Esophagus muscularis mucosa (tissue), 4 donors: ENCODE measurements around the gene BRF1. TPM values are rescaled to one million over a fixed set of nuclear protein-coding genes. Genes with fewer than 3 reads are reported as not detected.
A peak's percentile ranks its signal among the peaks of the same experiment; 100 is the strongest.

Source experiments
- DNase-seq: peaks from one replicate; pipeline ENCODE4 v3.0.0-alpha.2; 2017; ENCODE audit errors: extremely low spot score
- H3K27ac ChIP-seq, 4 donors: fragments of 200-600 bp; sonication (generic); replicated peaks in 1 of 4; 1 replicate in 3 of 4; 2 replicates in 1 of 4; pipeline ENCODE4 v1.5.1; 2016 to 2019; ENCODE audit warnings: mild to moderate bottlenecking in 1 of 4
- H3K27me3 ChIP-seq, 4 donors: fragments of 200-600 bp; sonication (generic); one replicate each; pipeline versions ENCODE4 v1.5.1 to v1.6.0; 2016 to 2019
- H3K36me3 ChIP-seq, 4 donors: fragments of 200-600 bp; sonication (generic); one replicate each; pipeline ENCODE4 v1.5.1; 2016 to 2019
- H3K4me1 ChIP-seq, 4 donors: fragments of 200-600 bp; sonication (generic); one replicate each; pipeline ENCODE4 v1.5.1; 2016 to 2019
- H3K4me3 ChIP-seq, 4 donors: fragments of 200-600 bp; sonication (generic); 1 replicate in 2 of 4; 2 replicates in 2 of 4; pipeline ENCODE4 v1.5.1; 2016 to 2019; ENCODE audit warnings: mild to moderate bottlenecking in 4 of 4, moderate library complexity in 1 of 4
- H3K9me3 ChIP-seq, 4 donors: fragments of 200-600 bp; sonication (generic); 1 replicate in 3 of 4; 2 replicates in 1 of 4; pipeline ENCODE4 v1.5.1; 2016 to 2019
- EP300 ChIP-seq: sonication (generic); formaldehyde crosslinking; IDR thresholded peaks from one replicate; pipeline ENCODE4 v1.6.1; 2017; ENCODE audit warnings: antibody characterized with exemption
- POLR2A ChIP-seq: fragments of 450-650 bp; IDR thresholded peaks from one replicate; pipeline ENCODE4 v1.6.1; 2017; ENCODE audit warnings: antibody characterized with exemption, moderate library complexity, mild to moderate bottlenecking, low read depth
- POLR2AphosphoS5 ChIP-seq, 2 donors: sonication (generic); formaldehyde crosslinking; IDR thresholded peaks; one replicate each; pipeline ENCODE4 v1.6.1; 2017; ENCODE audit warnings: antibody characterized with exemption in 2 of 2
- WGBS: methylation state at CpG from one replicate; pipeline ENCODE4 v1.1.5; 2018; 5-methylcytosine and 5-hydroxymethylcytosine counted together
- intact Hi-C: fragments of 100-400 bp; cut with DNase I; formaldehyde crosslinking; loops from one replicate; pipeline ENCODE4 v1.15.1; 2023
- total RNA-seq, 4 donors: library from RNA; depleted of rRNA; stranded (reverse); fragments of >200 nt; gene quantifications; one replicate each; pipeline versions ENCODE4 v1.1.0 to v1.2.1, GENCODE V29; 2016
- TF ChIP-seq, protein P1 (sequence below), 3 experiments: fragments of 200-600 bp in 2 of 3; fragments of 450-650 bp in 1 of 3; sonication (generic) in 2 of 3; IDR thresholded peaks; one replicate each; pipeline ENCODE4 v1.5.1; 2017 to 2019; ENCODE audit warnings: antibody characterized with exemption in 3 of 3, mild to moderate bottlenecking in 2 of 3, moderate library complexity in 1 of 3

BRF1 gene
- total RNA-seq, 4 donors from 2014 or later, result 23.0 to 47.3 (median 41.4) TPM

DNA sequence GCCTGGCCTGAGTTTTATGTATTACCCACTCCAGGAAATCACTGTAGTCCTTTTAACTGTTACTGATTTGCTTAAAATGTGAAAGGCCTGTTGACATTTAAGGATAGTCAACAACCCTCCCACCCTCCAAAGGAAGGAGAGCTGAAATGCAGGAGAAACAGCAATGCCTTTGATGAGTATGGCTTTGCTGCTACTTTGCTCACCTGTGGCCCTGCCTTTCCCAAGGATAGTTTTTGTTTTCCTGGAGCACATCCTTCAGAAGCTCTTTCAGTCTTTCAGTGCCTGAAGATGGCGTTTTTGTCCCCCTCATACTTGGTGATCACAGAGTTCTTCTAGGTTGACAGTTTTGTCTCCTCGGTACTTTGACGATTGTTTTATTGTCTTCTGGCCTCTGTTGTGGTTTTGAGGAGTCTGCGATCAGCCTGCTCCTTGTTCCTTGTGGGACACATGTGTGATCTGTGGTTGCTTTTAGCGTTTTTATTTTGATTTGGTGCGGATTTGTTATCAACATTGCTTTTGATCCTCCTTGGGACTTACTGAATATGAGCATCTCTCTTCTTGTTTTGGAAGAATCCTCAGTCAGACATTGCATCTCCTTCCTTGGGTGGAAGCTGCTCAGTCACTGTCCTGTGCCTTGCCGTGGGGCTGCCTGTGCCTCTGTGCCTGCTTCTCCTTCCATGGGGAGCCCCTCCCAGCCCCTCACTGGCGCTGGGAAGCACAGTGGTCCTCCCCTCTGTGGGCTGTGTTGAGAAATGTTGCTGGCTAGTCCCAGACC, 31.0 kb upstream of the BRF1 start:
- peaks cover 56 to 80% (median 70%) of the 10 kb centered on the region in 4 donors for H3K4me1 ChIP-seq
- intact Hi-C loops, result no loop called here
- WGBS, result 86% methylated on average over 8 of the region's 8 CpGs
- no peak for DNase-seq
- no peaks in the 10 kb centered on the region for H3K27me3 ChIP-seq
- TF ChIP-seq POLR2AphosphoS5 (IDR thresholded peaks at IDR 0.05) (no peak), POLR2A (no peak), EP300 (no peak)
- TF ChIP-seq, protein P1, sequence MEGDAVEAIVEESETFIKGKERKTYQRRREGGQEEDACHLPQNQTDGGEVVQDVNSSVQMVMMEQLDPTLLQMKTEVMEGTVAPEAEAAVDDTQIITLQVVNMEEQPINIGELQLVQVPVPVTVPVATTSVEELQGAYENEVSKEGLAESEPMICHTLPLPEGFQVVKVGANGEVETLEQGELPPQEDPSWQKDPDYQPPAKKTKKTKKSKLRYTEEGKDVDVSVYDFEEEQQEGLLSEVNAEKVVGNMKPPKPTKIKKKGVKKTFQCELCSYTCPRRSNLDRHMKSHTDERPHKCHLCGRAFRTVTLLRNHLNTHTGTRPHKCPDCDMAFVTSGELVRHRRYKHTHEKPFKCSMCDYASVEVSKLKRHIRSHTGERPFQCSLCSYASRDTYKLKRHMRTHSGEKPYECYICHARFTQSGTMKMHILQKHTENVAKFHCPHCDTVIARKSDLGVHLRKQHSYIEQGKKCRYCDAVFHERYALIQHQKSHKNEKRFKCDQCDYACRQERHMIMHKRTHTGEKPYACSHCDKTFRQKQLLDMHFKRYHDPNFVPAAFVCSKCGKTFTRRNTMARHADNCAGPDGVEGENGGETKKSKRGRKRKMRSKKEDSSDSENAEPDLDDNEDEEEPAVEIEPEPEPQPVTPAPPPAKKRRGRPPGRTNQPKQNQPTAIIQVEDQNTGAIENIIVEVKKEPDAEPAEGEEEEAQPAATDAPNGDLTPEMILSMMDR (IDR thresholded peaks at IDR 0.05), result no peak
- H3K27ac ChIP-seq, result no peak overlapping the region
- no peaks in the 10 kb centered on the region for H3K36me3 ChIP-seq
- no peak overlapping the region for H3K4me3 ChIP-seq
- H3K9me3 ChIP-seq, result no peaks in the 10 kb centered on the region

DNA sequence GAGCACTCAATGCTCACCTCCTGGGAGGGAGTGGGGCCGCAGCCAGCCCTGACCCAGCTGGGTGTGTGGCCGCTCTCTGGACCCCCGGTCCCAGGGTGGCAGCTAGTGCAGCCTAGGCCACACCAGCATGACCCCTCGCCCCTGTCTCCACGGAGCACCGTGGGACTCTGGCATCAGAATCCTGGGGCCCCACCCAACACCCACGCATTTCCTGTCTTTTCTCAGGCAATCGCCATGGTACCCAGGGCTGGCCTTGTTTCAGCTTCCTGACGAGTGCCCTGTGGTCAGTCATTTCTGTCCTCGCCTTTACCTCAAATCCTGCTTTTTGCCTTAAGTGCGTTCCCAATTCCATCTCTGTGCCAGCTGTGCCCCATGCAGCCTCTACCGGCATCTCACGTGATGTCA, 29.7 kb upstream of the BRF1 start:
- peaks cover 61 to 88% (median 75%) of the 10 kb centered on the region in 4 donors for H3K4me1 ChIP-seq
- no peaks in the 10 kb centered on the region for H3K9me3 ChIP-seq
- 59% methylated on average over 10 of the region's 13 CpGs for WGBS
- H3K4me3 ChIP-seq, result no peak overlapping the region
- peak overlapping the region in 3 of 4 donors; percentile 0 to 31 (median 5) for H3K27ac ChIP-seq
- H3K36me3 ChIP-seq, result no peaks in the 10 kb centered on the region
- H3K27me3 ChIP-seq, result no peaks in the 10 kb centered on the region
- DNase-seq, result no peak
- TF ChIP-seq POLR2AphosphoS5 (IDR thresholded peaks at IDR 0.05) (peak in 1 of 2 donors; percentile 33), EP300 (no peak), POLR2A (no peak)
- TF ChIP-seq, protein P1 (IDR thresholded peaks at IDR 0.05), result no peak
- intact Hi-C loops, result no loop called here

DNA sequence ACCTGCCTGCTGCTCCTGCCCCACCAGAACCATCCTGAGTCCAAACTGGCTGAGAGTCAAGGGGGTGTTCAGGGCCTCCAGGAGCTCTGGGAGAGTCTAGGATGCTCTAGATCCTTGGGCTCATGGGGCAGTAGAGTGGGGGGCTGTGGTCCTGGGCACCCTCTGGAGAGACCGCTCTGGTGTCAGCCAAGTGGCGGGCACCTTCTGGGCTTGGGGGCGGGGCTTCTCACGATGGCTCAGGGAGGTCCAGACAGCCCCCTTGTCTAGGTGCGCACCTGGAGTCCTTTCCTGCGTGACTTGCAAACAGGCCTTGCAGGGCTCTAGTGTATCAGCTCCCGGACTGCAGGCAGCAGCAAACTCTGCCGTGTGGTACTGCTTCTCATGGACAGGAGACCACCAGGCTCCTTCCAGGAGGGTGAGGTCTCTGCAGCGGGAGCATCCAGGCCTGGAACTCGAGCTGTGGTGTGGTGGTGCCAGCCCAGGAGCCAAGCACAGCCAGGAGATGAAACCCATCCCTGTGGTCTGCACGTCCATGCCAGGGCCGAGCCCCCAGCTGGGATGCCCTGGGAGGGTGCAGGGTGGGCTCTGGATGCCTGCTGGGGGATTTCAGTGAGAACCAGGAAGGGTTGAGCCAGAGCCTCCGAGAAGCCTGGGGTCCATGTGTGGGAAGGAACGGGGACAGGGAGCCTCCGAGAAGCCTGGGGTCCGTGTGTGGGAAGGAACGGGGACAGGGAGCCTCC, 28.8 kb upstream of the BRF1 start:
- no peak for TF ChIP-seq POLR2AphosphoS5 (IDR thresholded peaks at IDR 0.05)
- no peak for TF ChIP-seq EP300
- TF ChIP-seq POLR2A, result no peak
- TF ChIP-seq, protein P1 (IDR thresholded peaks at IDR 0.05), result no peak

DNA sequence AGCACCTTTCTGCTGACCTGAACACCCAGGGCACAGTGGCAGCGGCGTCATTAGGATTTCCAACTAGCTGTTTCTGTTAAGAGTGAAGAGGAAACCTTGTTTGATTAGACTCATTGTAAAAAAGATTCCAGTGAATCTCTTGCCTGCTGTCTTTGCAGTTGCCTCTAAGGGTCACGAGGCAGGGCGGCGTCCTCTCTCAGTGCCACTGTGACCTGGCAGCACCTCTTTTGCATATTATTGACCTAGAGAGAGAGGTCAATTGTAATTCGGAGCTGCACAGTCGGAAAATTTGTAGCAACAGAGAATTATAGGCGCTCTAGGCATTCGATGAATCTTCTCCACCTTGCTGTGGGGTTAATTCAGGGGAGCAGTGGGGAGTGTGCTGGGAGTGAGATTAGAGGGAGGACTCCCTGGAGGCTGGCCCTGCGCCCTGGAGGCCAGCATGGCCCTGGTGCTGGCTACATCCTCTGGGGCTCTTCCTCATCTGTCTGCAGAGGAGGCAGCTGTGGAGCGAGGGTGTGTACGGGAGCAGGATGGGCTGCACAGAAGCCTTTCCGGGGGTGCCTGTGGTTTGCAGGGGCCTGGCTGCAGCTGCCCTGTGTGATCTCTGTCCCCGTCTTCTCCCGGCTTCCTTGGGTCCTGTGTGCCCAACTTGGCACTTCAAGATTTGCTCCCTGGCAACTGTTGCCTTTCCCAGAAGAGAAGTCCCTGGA, 28.0 kb upstream of the BRF1 start:
- H3K27me3 ChIP-seq, result no peaks in the 10 kb centered on the region
- TF ChIP-seq, protein P1 (IDR thresholded peaks at IDR 0.05), result no peak
- TF ChIP-seq EP300 (no peak), POLR2A (no peak)
- H3K27ac ChIP-seq, result no peak overlapping the region
- H3K4me1 ChIP-seq, result peaks cover 71 to 88% (median 80%) of the 10 kb centered on the region in 4 donors
- DNase-seq, result no peak
- no peaks in the 10 kb centered on the region for H3K36me3 ChIP-seq
- intact Hi-C loops, result no loop called here
- 82% methylated on average over 13 of the region's 15 CpGs for WGBS
- no peaks in the 10 kb centered on the region for H3K9me3 ChIP-seq
- H3K4me3 ChIP-seq, result no peak overlapping the region

More for the DNA sequence above, 28.8 kb upstream of the BRF1 start:
- Histone ChIP-seq H3K4me1 (peaks cover 70 to 88% (median 79%) of the 10 kb centered on the region in 4 donors), H3K9me3 (no peaks in the 10 kb centered on the region), H3K27ac (peak overlapping the region in 2 of 4 donors; percentile 0 to 31), H3K36me3 (no peaks in the 10 kb centered on the region), H3K4me3 (no peak overlapping the region), H3K27me3 (no peaks in the 10 kb centered on the region)
- intact Hi-C loops, result no loop called here
- 91% methylated on average over 10 of the region's 17 CpGs for WGBS
- no peak for DNase-seq
